ENCODE results near the gene AK2.

DNA sequence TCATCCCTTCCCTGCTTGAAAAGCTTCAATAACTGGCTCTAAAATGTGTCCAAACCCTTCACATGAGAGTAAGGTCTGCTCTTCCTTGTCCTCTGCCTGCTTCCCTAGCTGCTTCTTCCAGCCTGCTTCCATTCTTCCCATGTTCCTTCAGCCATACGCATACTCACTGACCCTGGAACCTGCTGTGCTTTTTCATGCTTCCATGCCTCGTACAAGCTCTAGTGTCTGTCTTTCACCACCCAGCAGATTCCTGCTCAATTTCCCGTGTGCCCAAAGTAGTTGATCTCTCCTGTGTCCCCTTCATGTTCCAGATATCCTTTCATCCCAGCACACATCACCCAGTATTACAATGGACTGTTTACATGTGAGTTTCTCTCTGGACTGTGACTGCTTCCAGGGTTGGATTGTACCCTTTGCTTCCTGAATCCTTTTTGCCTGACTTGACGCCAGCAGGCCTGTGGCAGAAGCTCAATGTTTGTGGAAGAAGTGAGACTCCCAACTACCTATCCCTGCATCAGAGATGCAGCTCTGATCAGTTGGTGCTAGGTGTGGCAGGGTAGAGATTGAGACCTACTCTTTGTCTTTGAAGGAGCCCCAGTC lies 36.2 kb downstream of the AK2 start:
- TF ChIP-seq EP300 (IDR thresholded peaks at IDR 0.05): no peak
- TF ChIP-seq, protein P1, sequence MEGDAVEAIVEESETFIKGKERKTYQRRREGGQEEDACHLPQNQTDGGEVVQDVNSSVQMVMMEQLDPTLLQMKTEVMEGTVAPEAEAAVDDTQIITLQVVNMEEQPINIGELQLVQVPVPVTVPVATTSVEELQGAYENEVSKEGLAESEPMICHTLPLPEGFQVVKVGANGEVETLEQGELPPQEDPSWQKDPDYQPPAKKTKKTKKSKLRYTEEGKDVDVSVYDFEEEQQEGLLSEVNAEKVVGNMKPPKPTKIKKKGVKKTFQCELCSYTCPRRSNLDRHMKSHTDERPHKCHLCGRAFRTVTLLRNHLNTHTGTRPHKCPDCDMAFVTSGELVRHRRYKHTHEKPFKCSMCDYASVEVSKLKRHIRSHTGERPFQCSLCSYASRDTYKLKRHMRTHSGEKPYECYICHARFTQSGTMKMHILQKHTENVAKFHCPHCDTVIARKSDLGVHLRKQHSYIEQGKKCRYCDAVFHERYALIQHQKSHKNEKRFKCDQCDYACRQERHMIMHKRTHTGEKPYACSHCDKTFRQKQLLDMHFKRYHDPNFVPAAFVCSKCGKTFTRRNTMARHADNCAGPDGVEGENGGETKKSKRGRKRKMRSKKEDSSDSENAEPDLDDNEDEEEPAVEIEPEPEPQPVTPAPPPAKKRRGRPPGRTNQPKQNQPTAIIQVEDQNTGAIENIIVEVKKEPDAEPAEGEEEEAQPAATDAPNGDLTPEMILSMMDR (IDR thresholded peaks at IDR 0.05): no peak

All from sigmoid colon (tissue), 4 donors.